Measurements from ENCODE around the gene NKD1. TPM values are rescaled to one million over a fixed set of nuclear protein-coding genes. Genes with fewer than 3 reads are reported as not detected.

NKD1 gene
- total and polyA plus RNA-seq, 7 donors = under 0.01 to 18.0 (median 6.7) TPM

DNA sequence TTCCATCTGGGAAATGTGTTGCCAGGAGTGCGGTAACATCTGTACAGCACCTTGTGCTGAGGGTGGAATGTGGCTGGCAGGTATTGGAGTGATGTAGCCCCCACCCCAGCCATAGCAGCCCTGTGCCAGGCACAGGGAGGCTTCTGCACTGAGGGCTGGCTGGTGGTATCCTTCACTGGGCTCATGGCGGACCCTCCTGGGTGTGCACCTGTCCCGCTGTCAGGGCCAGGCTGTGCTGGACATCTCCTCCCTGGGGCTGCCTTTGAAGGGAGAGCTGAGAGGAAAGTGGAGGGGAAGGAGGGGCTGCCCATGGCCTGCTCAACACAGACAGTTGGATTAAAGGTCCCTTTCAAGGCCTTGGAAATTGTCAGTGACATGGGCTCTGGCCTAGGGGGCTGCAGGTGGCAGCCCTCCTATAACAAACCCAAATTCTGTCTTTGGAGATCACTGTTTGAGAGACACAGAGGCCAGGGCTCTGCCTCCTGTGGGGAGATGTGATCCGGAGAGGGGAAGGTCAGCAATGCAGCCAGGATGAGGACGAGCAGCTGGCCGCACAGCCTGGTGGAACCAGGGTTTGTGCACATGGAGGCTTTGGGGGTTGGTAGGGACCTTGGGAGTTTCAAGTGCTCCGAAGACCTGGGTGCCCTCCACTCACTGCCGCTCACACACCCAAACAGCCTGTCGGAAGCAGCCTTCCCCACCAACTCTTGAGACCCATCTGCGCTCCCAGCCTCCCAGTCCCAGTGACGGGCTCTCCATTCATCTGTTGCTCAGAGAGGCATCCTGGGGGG lies 22.8 kb downstream of the NKD1 start:
- Histone ChIP-seq H3K4me3 (no peak overlapping the region), H3K4me1 (peaks cover 0 to 56% (median 45%) of the 10 kb centered on the region in 4 donors), H3K27me3 (no peaks in the 10 kb centered on the region), H3K36me3 (peaks cover 0 to 15% (median 0%) of the 10 kb centered on the region in 4 donors), H3K27ac (no peak overlapping the region), H3K9me3 (no peaks in the 10 kb centered on the region)
- 95% methylated on average over 11 of the region's 11 CpGs for WGBS, 2 donors
- intact Hi-C loops (cut with DNase I) = loop anchor here (10.0 kb wide), 1 partner anchor 234 kb away; no protein-coding TSS in a partner anchor
- TF ChIP-seq POLR2A (IDR thresholded peaks at IDR 0.05) (no peak), CTCF (IDR thresholded peaks at IDR 0.05) (no peak), EP300 (IDR thresholded peaks at IDR 0.05) (no peak), POLR2AphosphoS5 (IDR thresholded peaks at IDR 0.05) (no peak)
- DNase-seq = no peak

DNA sequence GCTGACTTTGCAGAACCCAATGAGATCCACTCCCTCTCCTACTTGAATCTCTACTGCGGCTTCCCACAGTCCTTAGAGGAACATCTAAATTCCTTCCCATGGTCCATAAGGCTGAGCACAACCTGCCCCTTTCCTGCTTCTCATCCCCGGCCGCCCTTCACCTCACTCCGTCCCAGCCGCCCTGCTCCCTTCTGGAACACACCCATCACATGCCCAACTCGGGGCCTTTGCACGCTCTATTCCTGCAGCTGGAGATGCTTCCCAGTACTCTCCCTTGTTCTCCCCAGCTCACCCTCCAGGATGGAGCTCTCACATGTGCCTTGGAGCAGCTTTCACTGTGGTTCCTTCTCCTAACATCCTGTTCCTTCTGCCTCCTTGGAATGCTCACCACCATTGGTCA lies 23.6 kb downstream of the NKD1 start:
- Histone ChIP-seq H3K27me3 (no peaks in the 10 kb centered on the region), H3K36me3 (peaks cover 0 to 7% (median 0%) of the 10 kb centered on the region in 4 donors), H3K27ac (no peak overlapping the region), H3K4me1 (peaks cover 0 to 62% (median 49%) of the 10 kb centered on the region in 4 donors), H3K4me3 (no peak overlapping the region), H3K9me3 (no peaks in the 10 kb centered on the region)
- intact Hi-C loops (cut with DNase I) = loop anchor here (10.0 kb wide), 1 partner anchor 233 kb away; no protein-coding TSS in a partner anchor
- TF ChIP-seq CTCF (IDR thresholded peaks at IDR 0.05) = no peak
- DNase-seq = no peak
- 93 to 96% methylated on average over 7 of the region's 7 CpGs for WGBS, 2 donors

- DNase-seq = no peak
- H3K9me3 ChIP-seq = no peaks in the 10 kb centered on the region
- no peak overlapping the region for H3K4me3 ChIP-seq
- H3K27ac ChIP-seq = peak overlapping the region in 3 of 4 donors; percentile 85 to 93 (median 85)
- H3K4me1 ChIP-seq = peaks cover 0 to 55% (median 48%) of the 10 kb centered on the region in 4 donors
- TF ChIP-seq POLR2AphosphoS5 (IDR thresholded peaks at IDR 0.05) (no peak), POLR2A (IDR thresholded peaks at IDR 0.05) (no peak), CTCF (IDR thresholded peaks at IDR 0.05) (no peak), EP300 (IDR thresholded peaks at IDR 0.05) (no peak)
- intact Hi-C loops (cut with DNase I) = loop anchor here (10.0 kb wide), 1 partner anchor 232 kb away; no protein-coding TSS in a partner anchor
- WGBS, 2 donors = 92 to 94% methylated on average over 7 of the region's 7 CpGs
- H3K36me3 ChIP-seq = peaks cover 0 to 7% (median 0%) of the 10 kb centered on the region in 4 donors
- no peaks in the 10 kb centered on the region for H3K27me3 ChIP-seq
Observed at GRCh38 chr16:50572700-50573099, 24.5 kb downstream of the NKD1 start.

GRCh38 chr16:50573279-50573678 lies 25.1 kb downstream of the NKD1 start:
- TF ChIP-seq EP300 (IDR thresholded peaks at IDR 0.05) = no peak
- Histone ChIP-seq H3K36me3 (peaks cover 0 to 7% (median 0%) of the 10 kb centered on the region in 4 donors), H3K4me1 (peaks cover 0 to 50% (median 42%) of the 10 kb centered on the region in 4 donors), H3K4me3 (no peak overlapping the region), H3K27ac (peak overlapping the region; percentile 85 to 93 (median 88)), H3K9me3 (no peaks in the 10 kb centered on the region), H3K27me3 (no peaks in the 10 kb centered on the region)
- intact Hi-C loops (cut with DNase I) = loop anchor here (10.0 kb wide), 1 partner anchor 232 kb away; no protein-coding TSS in a partner anchor
- no peak for DNase-seq
- WGBS, 2 donors = 94 to 95% methylated on average over 5 of the region's 5 CpGs

DNA sequence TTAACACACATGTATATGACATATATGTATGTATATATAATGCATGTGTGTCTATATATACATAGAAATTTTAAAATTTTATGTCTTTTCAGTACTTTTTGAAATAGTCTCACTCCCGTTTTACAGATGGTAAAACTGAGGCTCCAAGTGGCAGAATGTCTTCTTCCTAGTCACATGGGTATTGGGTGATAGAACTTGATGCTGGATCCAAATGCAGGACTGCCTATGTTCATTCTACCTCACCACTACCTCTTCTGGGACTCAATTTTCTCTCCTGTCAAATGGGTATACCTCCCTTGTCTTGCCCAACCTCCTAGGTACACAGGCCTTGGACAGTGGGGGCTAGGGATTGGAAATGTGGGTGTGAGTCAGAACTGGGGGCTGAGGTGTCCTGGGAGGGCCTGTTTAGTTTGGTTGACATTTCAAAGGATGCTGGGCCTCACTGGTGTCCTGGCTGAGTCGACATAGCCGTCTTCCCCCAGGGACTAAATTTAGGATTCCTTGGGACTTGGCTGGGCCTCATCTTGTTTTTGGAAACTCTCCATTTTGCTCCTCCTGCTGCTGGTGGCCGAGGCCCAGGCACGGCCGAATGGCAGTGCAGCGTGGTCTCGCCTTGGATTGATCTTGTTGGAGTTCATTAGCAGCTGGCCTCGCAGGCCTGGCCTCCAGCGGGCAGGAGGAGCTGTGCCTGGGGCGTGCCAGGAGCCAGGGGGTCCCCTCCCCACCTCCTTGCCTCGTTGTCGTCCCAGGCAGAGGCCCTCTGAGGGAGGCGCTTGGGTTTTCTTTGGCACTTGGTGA lies 25.9 kb downstream of the NKD1 start:
- peaks cover 0 to 43% (median 38%) of the 10 kb centered on the region in 4 donors for H3K4me1 ChIP-seq
- peaks cover 0 to 7% (median 0%) of the 10 kb centered on the region in 4 donors for H3K36me3 ChIP-seq
- H3K9me3 ChIP-seq = no peaks in the 10 kb centered on the region
- intact Hi-C loops (cut with DNase I) = loop anchor here (10.0 kb wide), 1 partner anchor 231 kb away; no protein-coding TSS in a partner anchor
- no peak overlapping the region for H3K4me3 ChIP-seq
- peak overlapping the region; percentile 85 to 93 (median 88) for H3K27ac ChIP-seq
- no peaks in the 10 kb centered on the region for H3K27me3 ChIP-seq
- 77 to 79% methylated on average over 14 of the region's 14 CpGs for WGBS, 2 donors
- DNase-seq = no peak
- TF ChIP-seq POLR2AphosphoS5 (IDR thresholded peaks at IDR 0.05) (peak in 1 of 4 donors; percentile 26), CTCF (IDR thresholded peaks at IDR 0.05) (no peak), POLR2A (IDR thresholded peaks at IDR 0.05) (no peak), EP300 (IDR thresholded peaks at IDR 0.05) (no peak)

Measured in sigmoid colon (tissue), 7 donors.